ENCODE results near the gene RAN. TPM values are rescaled to one million over a fixed set of nuclear protein-coding genes. Genes with fewer than 3 reads are reported as not detected.

The RAN gene
- total RNA-seq, 1 experiment from 2014 or later: 1,968 TPM

DNA sequence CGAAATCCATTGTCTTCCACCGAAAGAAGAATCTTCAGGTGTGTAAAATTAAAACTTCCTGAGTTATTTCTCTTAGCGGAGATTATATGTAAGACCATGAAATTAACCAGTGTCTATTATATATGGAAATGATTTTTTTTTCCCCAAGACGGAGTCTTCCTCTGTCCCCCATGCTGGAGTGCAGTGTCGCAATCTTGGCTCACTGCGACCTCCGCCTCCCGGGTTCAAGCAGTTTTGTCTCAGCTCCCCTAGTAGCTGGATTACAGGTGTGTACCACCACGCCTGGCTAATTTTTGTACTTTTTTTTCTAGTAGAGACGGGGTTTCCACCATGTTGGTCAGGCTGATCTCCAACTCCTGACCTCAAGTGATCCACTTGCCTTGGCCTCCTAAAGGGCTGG lies 2.8 kb downstream of the RAN start:
- Histone ChIP-seq H2BK15ac (ENCODE audit: low read depth, low read length) (no peak overlapping the region), H4K20me1 (ENCODE audit: control insufficient read depth, insufficient read depth, insufficient read length) (peaks cover 5% of the 10 kb centered on the region), H3T11ph (ENCODE audit: low read length) (no peak overlapping the region), H2AK5ac (ENCODE audit: insufficient read length, low read length) (no peak overlapping the region), H3K27me3 (ENCODE audit: insufficient read depth, low read length) (no peaks in the 10 kb centered on the region), H3K4ac (ENCODE audit: low read depth, low read length) (no peak overlapping the region), H2AFZ (ENCODE audit: low read length) (no peak overlapping the region), H3K9me3 (ENCODE audit: control insufficient read depth, low read depth, low read length) (no peaks in the 10 kb centered on the region), H4K8ac (replicated peaks; ENCODE audit: insufficient read length, low read depth, low read length) (no peak overlapping the region), H2BK12ac (ENCODE audit: insufficient read length, low read depth, low read length) (no peak overlapping the region), H3K79me1 (ENCODE audit: insufficient read depth, low read depth, low read length, poor library complexity, severe bottlenecking) (no peaks in the 10 kb centered on the region), H3K9ac (ENCODE audit: extremely low read depth, insufficient read length, low read length) (no peak overlapping the region), H2BK5ac (ENCODE audit: insufficient read length, low read length) (no peak overlapping the region), H4K5ac (ENCODE audit: insufficient read length, low read depth, low read length) (no peak overlapping the region), H3K79me2 (ENCODE audit: insufficient read depth, low read length) (peaks cover 13% of the 10 kb centered on the region; the same call in 1 of the 2 replicates), H4K91ac (ENCODE audit: insufficient read length, low read depth, low read length) (no peak overlapping the region), H2BK120ac (ENCODE audit: low read depth, low read length, poor library complexity, severe bottlenecking) (no peak overlapping the region), H3K4me1 (ENCODE audit: insufficient read depth, low read length) (peaks cover 2% of the 10 kb centered on the region; the same call in 1 of the 2 replicates), H3K23me2 (ENCODE audit: insufficient read length, low read depth, low read length, poor library complexity, severe bottlenecking) (peaks cover 12% of the 10 kb centered on the region), H3K4me2 (ENCODE audit: insufficient read depth, insufficient read length, low read length) (no peak overlapping the region), H2BK20ac (ENCODE audit: low read depth, low read length, poor library complexity, severe bottlenecking) (no peak overlapping the region), H3K23ac (ENCODE audit: insufficient read length, low read depth, low read length) (no peak overlapping the region), H3K56ac (ENCODE audit: insufficient read length, low read depth, low read length) (no peak overlapping the region), H3K18ac (ENCODE audit: insufficient read length, low read depth, low read length) (no peak overlapping the region), H3K27ac (ENCODE audit: insufficient read length, low read depth, low read length) (no peak overlapping the region), H3K14ac (ENCODE audit: insufficient read depth, low read length) (no peak overlapping the region)
- peaks cover 0 to 2% of the 10 kb centered on the region in 2 experiments; a peak in 1 of 5 replicates for H3K9me3 Mint-ChIP-seq
- no CpG with 5 or more reads among the region's 10 CpGs for WGBS (ENCODE audit: extremely low coverage, insufficient read length, low lambda C conversion rate)
- no peak for DNase-seq
- peak overlapping the region; percentile 92 to 99 for H3K4me3 Mint-ChIP-seq
- peak overlapping the region; percentile 53 to 91 (median 74); a peak in 3 of 7 replicates for H3K27ac Mint-ChIP-seq
- no peaks in the 10 kb centered on the region; the same call in 1 of the 2 replicates for H3K27me3 Mint-ChIP-seq (ENCODE audit: low read depth)
- H3K36me3 Mint-ChIP-seq (ENCODE audit: insufficient read depth in 1 of 3, low read depth in 3 of 3): peaks cover 43 to 55% (median 52%) of the 10 kb centered on the region in 3 experiments
- TF ChIP-seq, protein P1, sequence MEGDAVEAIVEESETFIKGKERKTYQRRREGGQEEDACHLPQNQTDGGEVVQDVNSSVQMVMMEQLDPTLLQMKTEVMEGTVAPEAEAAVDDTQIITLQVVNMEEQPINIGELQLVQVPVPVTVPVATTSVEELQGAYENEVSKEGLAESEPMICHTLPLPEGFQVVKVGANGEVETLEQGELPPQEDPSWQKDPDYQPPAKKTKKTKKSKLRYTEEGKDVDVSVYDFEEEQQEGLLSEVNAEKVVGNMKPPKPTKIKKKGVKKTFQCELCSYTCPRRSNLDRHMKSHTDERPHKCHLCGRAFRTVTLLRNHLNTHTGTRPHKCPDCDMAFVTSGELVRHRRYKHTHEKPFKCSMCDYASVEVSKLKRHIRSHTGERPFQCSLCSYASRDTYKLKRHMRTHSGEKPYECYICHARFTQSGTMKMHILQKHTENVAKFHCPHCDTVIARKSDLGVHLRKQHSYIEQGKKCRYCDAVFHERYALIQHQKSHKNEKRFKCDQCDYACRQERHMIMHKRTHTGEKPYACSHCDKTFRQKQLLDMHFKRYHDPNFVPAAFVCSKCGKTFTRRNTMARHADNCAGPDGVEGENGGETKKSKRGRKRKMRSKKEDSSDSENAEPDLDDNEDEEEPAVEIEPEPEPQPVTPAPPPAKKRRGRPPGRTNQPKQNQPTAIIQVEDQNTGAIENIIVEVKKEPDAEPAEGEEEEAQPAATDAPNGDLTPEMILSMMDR (conservative IDR thresholded peaks at IDR 0.05): no peak
- peaks cover 59 to 73% of the 10 kb centered on the region in 2 experiments for H3K4me1 Mint-ChIP-seq
